Gastroesophageal sphincter (tissue), 3 donors: Measurements from ENCODE around the gene SLC3A2.

Experiments
- EP300 ChIP-seq: sonication (generic); formaldehyde crosslinking; IDR thresholded peaks from one replicate; pipeline ENCODE4 v1.6.1; 2017; ENCODE audit warnings: antibody characterized with exemption, mild to moderate bottlenecking
- TF ChIP-seq, protein P1 (sequence below), 4 experiments: fragments of 200-600 bp in 2 of 4; fragments of 450-650 bp in 2 of 4; sonication (generic) in 1 of 4; IDR thresholded peaks; one replicate each; pipeline ENCODE4 v1.5.1; 2017 to 2019; ENCODE audit warnings: antibody characterized with exemption in 4 of 4, mild to moderate bottlenecking in 2 of 4, moderate library complexity in 2 of 4

DNA sequence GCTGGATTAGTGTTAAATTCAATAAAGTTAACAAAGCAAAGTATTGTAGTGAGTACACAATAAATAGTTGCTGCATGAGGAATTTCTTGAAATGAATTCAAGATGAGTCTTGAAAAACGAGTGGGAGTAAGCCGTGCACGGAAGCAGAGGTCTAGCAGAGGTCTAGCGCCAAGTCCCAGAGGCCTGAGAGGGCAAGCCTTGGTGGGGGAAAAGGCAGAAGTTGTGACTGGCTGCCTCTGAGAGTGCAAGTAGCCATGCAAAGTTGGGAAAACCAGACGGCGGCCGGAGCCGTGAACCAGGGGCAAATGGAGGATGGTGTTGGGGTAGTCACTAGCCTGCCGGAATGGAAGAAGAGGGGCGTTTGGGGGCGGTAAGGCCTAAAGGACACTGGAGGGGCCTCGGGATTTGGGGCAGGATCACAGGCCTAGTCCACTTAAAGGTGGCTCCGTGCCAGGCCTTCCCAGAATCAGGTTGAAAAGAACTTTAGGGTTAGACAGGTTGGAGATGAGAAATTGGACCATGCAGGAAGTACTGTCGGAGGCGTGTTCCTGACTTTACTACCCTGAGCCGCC lies 379 bp upstream of the SLC3A2 start:
- TF ChIP-seq, protein P1, sequence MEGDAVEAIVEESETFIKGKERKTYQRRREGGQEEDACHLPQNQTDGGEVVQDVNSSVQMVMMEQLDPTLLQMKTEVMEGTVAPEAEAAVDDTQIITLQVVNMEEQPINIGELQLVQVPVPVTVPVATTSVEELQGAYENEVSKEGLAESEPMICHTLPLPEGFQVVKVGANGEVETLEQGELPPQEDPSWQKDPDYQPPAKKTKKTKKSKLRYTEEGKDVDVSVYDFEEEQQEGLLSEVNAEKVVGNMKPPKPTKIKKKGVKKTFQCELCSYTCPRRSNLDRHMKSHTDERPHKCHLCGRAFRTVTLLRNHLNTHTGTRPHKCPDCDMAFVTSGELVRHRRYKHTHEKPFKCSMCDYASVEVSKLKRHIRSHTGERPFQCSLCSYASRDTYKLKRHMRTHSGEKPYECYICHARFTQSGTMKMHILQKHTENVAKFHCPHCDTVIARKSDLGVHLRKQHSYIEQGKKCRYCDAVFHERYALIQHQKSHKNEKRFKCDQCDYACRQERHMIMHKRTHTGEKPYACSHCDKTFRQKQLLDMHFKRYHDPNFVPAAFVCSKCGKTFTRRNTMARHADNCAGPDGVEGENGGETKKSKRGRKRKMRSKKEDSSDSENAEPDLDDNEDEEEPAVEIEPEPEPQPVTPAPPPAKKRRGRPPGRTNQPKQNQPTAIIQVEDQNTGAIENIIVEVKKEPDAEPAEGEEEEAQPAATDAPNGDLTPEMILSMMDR (IDR thresholded peaks at IDR 0.05), result no peak
- TF ChIP-seq EP300, result no peak
